T-helper 22 cell (primary cell): Measurements from ENCODE around the gene CRACR2B.
A peak's percentile ranks its signal among the peaks of the same experiment; 100 is the strongest.

Source experiments
- DNase-seq: peaks from one replicate; pipeline ENCODE4 v3.0.0-alpha.2; 2020; ENCODE audit warnings: low read depth

The CRACR2B gene

DNA sequence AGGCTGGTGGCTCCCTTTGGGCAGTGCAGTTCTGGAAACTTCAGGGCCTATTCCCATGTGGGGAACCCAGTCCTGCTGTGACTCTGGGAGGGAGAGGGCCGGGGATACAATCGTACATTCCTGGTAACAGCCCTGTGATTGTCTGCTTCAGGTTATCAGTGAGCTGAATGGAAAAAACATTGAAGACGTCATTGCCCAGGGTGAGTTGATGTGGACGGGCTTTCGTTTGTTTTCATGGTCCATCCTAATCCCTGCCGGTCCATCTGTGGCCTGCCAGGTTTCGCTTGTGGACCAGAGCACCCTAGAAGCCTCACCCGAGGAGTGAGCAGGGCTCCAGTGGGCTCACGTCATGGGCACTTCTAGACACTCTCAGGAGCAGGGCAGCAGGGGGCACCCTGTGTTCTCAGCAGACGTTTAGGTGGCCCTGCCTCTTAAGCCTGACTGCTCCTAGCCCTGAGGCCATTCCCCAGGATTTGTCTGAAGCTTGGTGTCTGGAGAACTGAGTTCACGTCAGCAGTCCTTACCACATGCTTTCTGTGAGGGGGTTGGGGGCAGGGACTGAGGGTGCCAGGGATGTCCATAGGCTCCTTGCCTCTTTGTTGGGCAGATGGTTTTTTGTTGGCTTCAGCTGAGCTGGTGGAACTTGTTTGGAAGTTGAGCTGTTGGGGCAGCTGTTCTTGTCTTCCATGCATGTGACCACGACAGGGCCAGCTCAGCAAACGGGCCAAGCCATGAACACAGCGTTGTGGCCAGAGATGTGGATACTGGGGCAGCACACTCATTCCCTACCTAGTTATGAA lies 16.1 kb upstream of the CRACR2B start:
- no peak for DNase-seq

DNA sequence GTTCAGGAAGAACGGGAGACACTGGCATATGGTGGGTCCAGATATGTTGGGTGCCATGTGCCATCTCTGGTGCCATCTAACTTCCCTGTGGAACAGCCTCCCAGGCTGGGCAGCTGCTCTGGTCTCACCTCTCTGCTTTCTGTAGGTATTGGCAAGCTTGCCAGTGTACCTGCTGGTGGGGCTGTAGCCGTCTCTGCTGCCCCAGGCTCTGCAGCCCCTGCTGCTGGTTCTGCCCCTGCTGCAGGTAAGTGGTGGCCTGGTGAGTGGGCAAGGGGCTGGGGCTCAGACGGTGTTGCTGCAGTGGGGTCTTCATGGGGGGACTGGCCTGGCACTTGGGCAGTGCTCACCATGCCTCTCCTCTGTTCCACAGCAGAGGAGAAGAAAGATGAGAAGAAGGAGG lies 15.3 kb upstream of the CRACR2B start:
- no peak for DNase-seq

DNA sequence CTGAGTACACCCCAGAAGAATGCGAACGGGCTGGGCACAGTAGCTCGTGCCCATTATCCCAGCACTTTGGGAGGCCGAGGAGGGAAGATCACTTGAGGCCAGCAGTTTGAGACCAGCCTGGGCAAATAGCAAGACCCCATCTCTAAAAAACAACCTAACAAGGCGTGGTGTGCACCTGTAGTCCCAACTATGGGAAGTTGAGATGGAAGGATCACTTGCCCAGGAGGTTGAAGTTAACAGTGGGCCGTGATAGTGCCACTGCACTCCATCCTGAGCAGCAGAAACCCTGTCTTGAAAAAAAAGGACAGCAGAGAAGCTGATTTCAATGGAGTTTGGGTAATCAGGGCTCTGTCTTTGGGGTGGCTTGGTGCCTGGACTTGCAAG lies 14.7 kb upstream of the CRACR2B start:
- DNase-seq, result no peak

DNA sequence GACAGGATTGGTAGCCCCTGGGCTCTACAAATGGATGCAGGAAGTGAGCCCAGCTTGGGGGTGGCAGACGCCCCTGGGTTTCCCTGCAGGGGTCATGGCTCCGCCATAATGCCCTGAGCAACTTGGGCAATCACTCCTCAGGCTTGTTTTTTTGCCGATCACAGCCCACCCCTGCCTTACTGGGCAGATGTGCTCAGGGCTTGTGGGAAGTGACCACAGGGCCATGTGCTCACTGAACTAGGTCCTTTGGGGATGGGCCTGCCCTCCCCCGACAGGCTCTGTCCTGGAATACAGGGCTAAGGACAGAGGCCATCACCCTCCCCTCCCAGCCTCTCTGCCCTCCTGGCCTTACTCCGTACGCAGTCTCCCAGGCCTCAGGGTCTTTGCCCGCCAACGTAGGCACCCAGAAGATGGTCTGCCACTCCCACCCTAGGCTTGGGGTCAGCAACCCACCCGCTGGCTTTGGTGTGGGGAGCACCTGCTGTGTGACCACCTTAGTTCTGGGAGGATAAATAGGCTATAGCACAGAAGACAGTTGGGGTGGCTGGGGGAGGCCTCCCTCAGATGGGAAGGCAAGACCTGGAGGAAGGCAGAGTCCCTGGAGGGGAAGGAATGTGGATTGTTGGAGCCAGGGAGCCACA lies 14.1 kb upstream of the CRACR2B start:
- DNase-seq, result no peak

DNA sequence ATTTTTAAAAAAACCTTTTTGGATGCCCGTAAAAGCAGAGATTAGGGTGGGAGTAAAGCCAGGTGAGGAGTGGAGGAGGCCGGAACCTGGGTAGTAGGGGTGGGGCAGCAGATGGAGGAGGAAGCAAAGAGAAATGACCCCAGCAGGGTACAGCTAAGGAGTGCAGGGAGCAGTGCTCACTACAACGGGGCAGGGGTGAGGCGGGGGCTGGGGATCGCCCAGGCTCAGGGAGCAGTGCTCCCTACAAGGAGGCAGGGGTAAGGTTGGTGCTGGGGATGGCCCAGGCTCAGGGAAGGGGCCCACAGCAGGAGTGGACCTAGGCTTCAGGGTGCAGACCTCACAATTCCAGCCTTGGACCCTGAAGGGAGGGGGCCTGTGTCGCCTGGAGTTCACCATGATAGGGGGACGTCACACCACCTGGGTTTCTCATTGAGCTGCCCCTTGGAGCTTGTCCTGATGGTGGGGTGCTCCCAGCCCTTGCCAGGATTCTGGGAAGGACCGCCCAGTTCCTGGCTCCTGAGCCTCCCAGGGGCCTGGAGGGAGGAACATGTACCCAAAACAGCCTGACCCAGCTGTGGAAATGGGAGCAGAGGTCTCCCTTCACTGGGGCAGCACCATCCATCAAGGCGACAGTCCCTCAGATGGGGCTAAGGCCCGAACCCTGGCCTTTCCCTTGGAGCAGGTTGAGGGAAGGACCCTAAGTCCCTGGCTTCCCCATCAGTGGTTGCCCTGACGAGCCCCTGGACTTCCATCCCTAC lies 11.9 kb upstream of the CRACR2B start:
- no peak for DNase-seq

- DNase-seq, result no peak
These were observed 11.3 kb upstream of the CRACR2B start for GRCh38 chr11:816433-816779.

DNA sequence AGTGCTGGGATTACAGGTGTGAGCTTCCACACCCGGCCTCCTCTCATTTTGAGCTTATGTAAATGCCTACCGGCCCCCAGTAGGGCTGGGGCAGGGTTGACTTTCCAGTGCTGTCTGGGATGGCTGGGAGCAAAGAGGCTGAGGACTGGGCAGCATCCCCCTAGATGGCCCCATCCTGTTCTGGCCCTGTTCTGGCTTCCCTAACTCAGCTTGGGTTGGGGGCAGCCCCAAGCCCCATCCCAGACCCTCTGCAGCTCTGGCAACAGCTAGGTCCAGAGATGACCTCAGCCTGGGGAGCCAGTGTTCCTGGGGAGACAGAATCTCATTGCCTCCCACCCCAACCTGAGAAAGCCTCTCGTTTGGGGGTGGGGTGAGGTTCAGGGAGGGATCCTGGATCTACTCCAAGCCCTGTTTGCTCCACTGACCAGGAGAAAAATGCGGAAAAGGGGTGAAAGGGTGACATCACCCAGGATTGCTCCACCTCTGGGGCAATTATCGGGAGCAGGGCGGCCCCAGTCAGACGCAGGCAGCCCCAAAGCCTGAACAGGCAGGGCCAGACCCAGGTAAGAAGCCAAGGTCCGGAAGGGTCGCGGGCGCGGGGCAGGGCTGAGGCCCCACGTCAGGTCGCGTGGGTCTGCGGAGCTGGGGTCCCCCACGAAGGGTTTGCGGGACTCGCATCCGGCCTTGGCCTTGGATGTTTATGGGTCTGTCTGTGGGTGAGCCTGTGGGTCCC lies 9.2 kb upstream of the CRACR2B start, which contains the start of gene PNPLA2:
TSS of gene PNPLA2 (plus strand) at position 519 of the 733 bp plus-strand sequence. CDS start 805 bp downstream, outside the sequence.
- no peak for DNase-seq

GRCh38 chr11:819129-819931 lies 8.4 kb upstream of the CRACR2B start:
- DNase-seq, result peak; percentile 85

DNA sequence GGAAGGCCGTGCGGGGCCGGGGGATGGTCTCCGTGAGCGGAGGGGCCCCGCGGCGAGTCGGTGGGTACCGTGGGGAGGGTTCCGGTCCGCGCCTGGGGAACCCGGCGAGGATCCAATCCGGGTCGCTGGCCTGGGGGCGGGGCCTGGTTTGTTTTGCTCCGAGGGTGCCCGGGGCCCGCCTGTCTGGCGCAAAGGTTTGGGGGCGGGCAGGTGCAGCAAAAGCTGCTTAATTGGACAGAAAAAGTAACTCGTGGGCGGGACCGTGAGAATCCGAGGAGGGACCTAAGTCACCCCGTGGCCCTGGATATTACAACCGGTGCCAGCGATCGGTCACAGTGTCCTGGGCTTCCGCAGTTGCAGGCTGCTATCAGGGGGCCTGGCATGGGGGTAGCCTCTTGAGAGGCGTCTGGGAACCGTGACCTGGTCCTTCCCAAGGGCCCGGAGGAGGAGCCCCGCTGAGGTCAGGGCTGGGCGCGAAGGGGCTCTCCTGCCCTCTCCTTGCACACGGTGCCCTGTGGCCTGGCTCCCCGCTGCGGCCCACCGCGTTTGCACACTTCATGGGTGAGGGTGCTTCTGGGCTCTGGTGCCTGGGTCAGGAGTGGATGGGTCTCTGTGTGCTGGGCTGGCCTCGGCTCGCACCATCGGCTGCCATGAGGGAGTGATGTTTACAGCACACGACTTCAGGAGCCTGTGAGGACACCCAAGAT lies 7.6 kb upstream of the CRACR2B start:
- DNase-seq, result peak; percentile 94

DNA sequence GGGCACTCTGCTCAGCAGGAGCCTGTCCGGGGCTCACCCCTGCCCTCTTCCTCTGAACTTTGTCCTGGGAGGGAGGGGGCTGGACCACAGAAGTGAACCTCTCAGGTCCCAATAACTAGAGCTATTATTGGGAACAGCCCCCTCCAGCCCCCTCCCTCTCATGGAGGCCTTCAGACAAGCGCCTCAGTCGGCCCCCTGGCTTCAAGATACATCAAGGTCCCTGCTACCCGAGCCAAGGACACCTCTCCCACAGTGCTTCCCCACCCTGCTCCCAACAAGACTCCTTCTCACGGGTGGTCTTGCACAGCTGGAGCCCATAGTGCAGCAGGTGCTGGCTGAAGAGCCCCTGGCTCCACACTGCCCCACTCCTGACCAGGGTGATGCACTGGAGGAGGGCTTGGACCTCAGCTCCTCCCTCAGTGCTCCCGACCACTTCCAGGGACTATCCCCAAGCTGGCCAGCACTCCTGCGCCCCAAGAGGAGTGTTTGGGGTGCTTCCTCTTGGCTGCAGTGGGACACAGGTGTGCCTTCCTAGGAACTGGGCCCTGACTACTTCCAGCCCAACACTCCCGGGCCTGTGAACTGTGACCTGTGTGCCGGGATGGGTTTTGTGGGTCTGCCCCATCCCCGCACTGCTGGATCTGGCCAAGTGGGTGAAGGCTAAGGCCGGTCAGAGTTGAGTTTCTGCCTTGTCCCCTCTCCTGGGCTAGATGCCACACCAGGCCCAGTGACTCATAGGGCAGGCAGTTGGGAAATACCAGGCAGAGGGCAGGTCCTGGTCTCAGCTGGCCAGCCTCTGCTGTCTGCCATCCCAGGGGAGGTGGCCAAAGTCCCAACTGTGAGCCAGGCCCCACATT lies 6.8 kb upstream of the CRACR2B start:
- DNase-seq, result no peak

DNA sequence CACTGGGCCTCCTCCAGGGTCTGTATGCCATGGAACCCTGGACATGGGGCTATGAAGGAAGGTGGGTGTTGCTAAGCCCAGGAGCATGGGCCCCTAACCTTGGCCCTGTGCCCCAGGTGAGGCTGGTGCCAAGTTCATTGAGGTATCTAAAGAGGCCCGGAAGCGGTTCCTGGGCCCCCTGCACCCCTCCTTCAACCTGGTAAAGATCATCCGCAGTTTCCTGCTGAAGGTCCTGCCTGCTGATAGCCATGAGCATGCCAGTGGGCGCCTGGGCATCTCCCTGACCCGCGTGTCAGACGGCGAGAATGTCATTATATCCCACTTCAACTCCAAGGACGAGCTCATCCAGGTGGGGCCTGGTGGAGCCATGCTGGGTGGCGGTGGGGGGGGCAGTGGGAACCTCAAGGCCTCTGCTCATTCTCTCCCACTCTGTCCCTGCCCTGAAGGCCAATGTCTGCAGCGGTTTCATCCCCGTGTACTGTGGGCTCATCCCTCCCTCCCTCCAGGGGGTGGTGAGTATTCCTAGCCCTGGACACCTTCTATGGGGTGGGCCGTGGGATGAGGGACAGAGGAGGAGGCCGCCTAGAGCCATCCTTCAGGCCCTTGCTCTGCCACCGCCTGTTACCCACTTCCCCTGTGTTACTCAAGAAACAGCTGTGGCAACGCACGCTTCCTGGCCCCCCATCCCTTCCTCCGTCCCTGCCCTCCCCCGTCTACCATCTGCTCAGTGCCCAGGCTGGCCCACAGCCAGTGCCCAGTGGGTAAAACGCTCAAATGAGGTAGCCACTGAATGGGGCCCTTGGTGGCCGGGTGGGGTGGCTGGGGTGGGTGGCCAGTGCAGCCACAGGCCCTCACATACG lies 6.0 kb upstream of the CRACR2B start:
- no peak for DNase-seq

- DNase-seq, result no peak
These were observed 4.1 kb upstream of the CRACR2B start for GRCh38 chr11:823441-824291.

DNA sequence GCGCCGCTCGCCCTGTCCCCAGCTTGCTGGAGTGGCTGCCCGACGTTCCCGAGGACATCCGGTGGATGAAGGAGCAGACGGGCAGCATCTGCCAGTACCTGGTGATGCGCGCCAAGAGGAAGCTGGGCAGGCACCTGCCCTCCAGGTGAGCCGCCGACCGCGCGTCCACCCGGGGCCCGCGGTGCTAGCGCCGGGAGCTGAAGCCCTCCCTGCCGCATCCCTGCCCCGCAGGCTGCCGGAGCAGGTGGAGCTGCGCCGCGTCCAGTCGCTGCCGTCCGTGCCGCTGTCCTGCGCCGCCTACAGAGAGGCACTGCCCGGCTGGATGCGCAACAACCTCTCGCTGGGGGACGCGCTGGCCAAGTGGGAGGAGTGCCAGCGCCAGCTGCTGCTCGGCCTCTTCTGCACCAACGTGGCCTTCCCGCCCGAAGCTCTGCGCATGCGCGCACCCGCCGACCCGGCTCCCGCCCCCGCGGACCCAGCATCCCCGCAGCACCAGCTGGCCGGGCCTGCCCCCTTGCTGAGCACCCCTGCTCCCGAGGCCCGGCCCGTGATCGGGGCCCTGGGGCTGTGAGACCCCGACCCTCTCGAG lies 3.3 kb upstream of the CRACR2B start:
- no peak for DNase-seq

DNA sequence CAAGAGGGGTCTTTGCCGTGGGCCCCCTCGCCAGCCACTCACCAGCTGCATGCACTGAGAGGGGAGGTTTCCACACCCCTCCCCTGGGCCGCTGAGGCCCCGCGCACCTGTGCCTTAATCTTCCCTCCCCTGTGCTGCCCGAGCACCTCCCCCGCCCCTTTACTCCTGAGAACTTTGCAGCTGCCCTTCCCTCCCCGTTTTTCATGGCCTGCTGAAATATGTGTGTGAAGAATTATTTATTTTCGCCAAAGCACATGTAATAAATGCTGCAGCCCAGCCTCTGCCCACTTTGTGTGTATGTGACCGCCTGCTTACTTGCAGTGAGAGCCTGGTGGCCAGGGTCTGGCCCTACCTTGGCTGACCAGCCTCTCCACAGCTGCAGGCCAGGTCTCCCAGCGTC lies 2.8 kb upstream of the CRACR2B start:
- no peak for DNase-seq

GRCh38 chr11:825366-826226 lies 2.1 kb upstream of the CRACR2B start:
- DNase-seq, result no peak

- no peak for DNase-seq
These were observed 1.5 kb upstream of the CRACR2B start for GRCh38 chr11:826227-826621.

DNA sequence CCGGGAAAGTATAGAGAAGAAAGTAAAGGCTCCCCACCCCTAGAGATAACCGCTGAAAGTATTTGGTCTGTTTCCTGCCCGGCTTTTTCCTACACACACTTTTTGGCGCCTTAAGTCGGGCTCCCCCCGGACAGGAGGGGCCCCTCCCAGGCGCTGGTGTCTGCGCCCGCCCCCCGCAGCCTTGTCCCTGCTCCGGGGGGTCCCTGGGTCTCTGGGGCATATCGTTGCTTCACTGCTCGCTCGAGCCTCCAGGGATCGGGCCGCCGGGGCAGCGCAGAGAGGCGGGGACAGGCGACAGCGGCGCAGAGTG lies 928 bp upstream of the CRACR2B start:
- no peak for DNase-seq
